MM.1S (cell line): ENCODE measurements around the gene FAM237A.

ENCODE experiments used
- EZH2phosphoT487 ChIP-seq: fragments of 300-600 bp; sonication (generic); IDR thresholded peaks from 2 replicates; pipeline ENCODE4 v1.6.1; 2018; ENCODE audit warnings: antibody characterized with exemption, low read length
- TF ChIP-seq, protein P1 (sequence below): fragments of 300-600 bp; sonication (generic); IDR thresholded peaks from 2 replicates; pipeline ENCODE4 v1.5.1; 2016; ENCODE audit warnings: antibody characterized with exemption, low read length, mixed read lengths

DNA sequence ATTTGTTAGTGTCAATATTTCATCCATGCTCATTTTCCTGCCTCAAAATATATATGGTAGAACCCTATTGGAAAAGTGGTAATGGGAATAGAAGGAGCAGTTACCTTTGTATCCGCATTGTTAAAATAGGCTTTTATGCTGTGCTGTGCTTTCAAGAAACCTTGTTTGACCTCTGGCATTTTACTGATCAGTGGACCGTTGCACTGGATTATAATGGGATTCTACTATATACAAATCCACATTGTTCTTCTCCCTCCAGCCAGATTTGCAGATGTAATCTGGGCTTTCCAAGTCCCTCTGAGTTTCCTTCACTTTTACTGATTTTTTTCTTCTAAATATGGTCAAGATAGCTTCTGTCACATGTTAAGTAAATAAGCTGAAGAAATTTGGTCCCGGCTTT is 23.3 kb upstream of the FAM237A start:
- TF ChIP-seq, protein P1, sequence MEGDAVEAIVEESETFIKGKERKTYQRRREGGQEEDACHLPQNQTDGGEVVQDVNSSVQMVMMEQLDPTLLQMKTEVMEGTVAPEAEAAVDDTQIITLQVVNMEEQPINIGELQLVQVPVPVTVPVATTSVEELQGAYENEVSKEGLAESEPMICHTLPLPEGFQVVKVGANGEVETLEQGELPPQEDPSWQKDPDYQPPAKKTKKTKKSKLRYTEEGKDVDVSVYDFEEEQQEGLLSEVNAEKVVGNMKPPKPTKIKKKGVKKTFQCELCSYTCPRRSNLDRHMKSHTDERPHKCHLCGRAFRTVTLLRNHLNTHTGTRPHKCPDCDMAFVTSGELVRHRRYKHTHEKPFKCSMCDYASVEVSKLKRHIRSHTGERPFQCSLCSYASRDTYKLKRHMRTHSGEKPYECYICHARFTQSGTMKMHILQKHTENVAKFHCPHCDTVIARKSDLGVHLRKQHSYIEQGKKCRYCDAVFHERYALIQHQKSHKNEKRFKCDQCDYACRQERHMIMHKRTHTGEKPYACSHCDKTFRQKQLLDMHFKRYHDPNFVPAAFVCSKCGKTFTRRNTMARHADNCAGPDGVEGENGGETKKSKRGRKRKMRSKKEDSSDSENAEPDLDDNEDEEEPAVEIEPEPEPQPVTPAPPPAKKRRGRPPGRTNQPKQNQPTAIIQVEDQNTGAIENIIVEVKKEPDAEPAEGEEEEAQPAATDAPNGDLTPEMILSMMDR, result no peak
- no peak for TF ChIP-seq EZH2phosphoT487
